ENCODE results near the gene ANO9.

ANO9 gene

DNA sequence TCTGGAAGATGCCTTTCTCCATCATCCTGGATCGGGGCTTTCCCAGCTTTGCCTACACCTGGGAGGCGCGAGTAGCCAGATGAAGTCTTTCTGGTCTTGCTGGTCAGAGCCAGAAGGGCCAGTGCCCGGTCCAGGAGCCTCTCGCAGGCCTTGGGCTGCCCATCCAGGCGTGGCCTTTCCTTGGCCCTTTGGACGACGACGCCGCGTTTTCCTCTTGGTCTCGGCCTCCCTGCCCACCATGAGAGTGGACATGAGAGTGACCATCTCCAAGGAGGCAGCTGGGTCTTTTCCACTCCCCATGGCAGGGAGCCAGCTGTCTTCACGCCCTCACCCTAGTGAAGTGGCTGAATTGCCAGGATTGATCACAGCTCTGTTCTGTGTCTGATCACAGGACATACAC lies 11.8 kb upstream of the ANO9 start:
- no peak overlapping the region for H3K4me3 ChIP-seq (ENCODE audit: low read depth, low read length)
- no peak overlapping the region for H2BK5ac ChIP-seq (ENCODE audit: low read depth, low read length, poor library complexity)
- no peak overlapping the region for H2BK120ac ChIP-seq (ENCODE audit: insufficient read depth, low read length, poor library complexity)
- no peak overlapping the region for H4K91ac ChIP-seq (ENCODE audit: low read depth, low read length)
- H3K4me1 ChIP-seq (ENCODE audit: control insufficient read depth in 1 of 2, insufficient read depth in 2 of 2, low read length in 2 of 2), result peaks cover 12 to 15% of the 10 kb centered on the region in 2 experiments
- H3K27me3 ChIP-seq (ENCODE audit: insufficient read depth, low read length), result no peaks in the 10 kb centered on the region
- no peak overlapping the region for H2BK12ac ChIP-seq (ENCODE audit: low read length)
- H3K9ac ChIP-seq (ENCODE audit: low read length), result no peak overlapping the region
- no peak overlapping the region for H3K27ac ChIP-seq (ENCODE audit: low read depth, low read length)
- no CpG with 5 or more reads among the region's 13 CpGs for WGBS (ENCODE audit: extremely low coverage, insufficient coverage, insufficient read length)
- H3K14ac ChIP-seq (ENCODE audit: low read length), result no peak overlapping the region
- H4K8ac ChIP-seq (ENCODE audit: low read depth, low read length), result no peak overlapping the region
- H3K23ac ChIP-seq (ENCODE audit: low read length), result no peak overlapping the region
- H3K79me2 ChIP-seq (ENCODE audit: control insufficient read depth, insufficient read depth, low read length, poor library complexity), result peaks cover 16% of the 10 kb centered on the region
- H3K4me2 ChIP-seq (ENCODE audit: low read length), result no peak overlapping the region
- no peak overlapping the region for H2AK5ac ChIP-seq (ENCODE audit: low read length)
- no peak overlapping the region for H2AFZ ChIP-seq (ENCODE audit: insufficient read depth, low read length, poor library complexity)
- H4K12ac ChIP-seq (ENCODE audit: low read depth, low read length), result no peak overlapping the region
- peaks cover 10% of the 10 kb centered on the region for H3K79me1 ChIP-seq (ENCODE audit: low read length)
- H3K36me3 ChIP-seq (ENCODE audit: control insufficient read depth in 1 of 2, insufficient read depth in 2 of 2, low read length in 2 of 2), result peaks cover 28 to 35% of the 10 kb centered on the region in 2 experiments
- H3K9me3 ChIP-seq (ENCODE audit: insufficient read depth, low read depth, low read length), result peaks cover 3% of the 10 kb centered on the region
- no peak overlapping the region for H3K4ac ChIP-seq (ENCODE audit: low read depth, low read length)
- H3K18ac ChIP-seq (ENCODE audit: low read length), result no peak overlapping the region
- DNase-seq, result no peak

DNA sequence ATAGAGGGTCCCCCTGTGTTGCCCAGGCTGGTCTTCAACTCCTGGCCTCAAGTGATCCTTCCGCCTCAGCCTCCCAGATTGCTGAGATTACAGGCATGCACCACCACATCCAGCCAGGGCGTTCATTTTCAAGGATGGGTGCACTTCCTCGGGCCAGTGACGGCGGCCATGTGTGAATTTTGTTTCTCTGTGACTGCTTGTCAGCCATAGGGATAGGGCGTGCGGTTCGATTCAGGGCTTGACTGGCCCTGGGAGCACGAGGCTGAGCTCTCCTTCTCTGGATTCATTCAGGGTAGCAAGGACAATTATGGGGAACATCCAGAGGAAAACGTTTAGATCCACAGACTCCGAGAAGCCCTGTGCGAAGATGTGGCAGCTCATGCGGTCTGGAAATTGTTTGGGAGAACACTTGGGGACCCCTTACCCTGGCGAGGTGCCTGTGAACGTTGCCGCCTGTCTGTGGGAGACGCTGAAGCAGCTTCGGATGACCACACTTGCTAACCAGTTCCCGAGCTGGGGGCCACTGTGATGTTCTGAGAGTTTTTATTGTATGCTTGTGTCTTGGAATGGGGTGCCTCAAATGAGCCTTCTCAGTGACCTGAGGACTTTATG lies 11.2 kb upstream of the ANO9 start:
- H3K27me3 ChIP-seq (ENCODE audit: insufficient read depth, low read length), result no peaks in the 10 kb centered on the region
- DNase-seq, result no peak

DNA sequence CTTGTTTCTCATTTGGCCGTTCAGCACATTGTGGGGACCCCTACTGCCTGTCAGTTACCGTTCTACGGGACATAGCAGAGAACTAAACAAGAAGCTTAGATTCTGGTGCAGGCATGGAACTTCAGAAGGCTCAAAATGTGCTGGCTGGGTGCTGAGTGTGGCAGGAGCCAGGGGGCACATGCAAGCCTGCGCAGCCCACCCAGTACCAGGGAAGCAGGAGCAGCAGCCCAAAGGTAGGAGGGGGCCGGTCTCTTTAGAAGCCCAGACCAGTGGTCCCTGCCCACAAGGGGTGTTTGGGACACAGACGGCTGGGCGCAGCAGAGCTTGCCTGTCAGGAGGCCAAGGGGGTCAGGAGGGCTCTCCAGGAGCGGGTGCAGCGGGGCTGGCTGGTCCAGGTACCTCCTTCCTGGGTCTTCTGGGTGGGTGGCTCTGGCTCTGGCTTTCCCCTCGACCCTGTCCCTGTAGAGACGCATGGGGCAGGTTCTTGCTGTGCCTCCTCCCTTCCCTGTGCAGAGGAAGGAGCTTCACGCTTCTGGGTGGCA lies 10.5 kb upstream of the ANO9 start:
- Histone ChIP-seq H3K14ac (ENCODE audit: low read length) (no peak overlapping the region), H3K18ac (ENCODE audit: low read length) (no peak overlapping the region), H2BK5ac (ENCODE audit: low read depth, low read length, poor library complexity) (no peak overlapping the region), H3K79me1 (ENCODE audit: low read length) (peaks cover 16% of the 10 kb centered on the region), H3K4me3 (ENCODE audit: low read depth, low read length) (no peak overlapping the region), H3K9me3 (ENCODE audit: insufficient read depth, low read depth, low read length) (peaks cover 3% of the 10 kb centered on the region), H3K79me2 (ENCODE audit: control insufficient read depth, insufficient read depth, low read length, poor library complexity) (peaks cover 18% of the 10 kb centered on the region), H2BK12ac (ENCODE audit: low read length) (no peak overlapping the region), H3K36me3 (ENCODE audit: control insufficient read depth in 1 of 2, insufficient read depth in 2 of 2, low read length in 2 of 2) (peaks cover 27 to 33% of the 10 kb centered on the region in 2 experiments), H3K9ac (ENCODE audit: low read length) (no peak overlapping the region), H4K12ac (ENCODE audit: low read depth, low read length) (no peak overlapping the region), H3K4me2 (ENCODE audit: low read length) (no peak overlapping the region), H3K4me1 (ENCODE audit: control insufficient read depth in 1 of 2, insufficient read depth in 2 of 2, low read length in 2 of 2) (peaks cover 14 to 19% of the 10 kb centered on the region in 2 experiments), H4K8ac (ENCODE audit: low read depth, low read length) (no peak overlapping the region), H2AK5ac (ENCODE audit: low read length) (no peak overlapping the region), H3K23ac (ENCODE audit: low read length) (no peak overlapping the region), H2AFZ (ENCODE audit: insufficient read depth, low read length, poor library complexity) (no peak overlapping the region), H2BK120ac (ENCODE audit: insufficient read depth, low read length, poor library complexity) (no peak overlapping the region), H3K27me3 (ENCODE audit: insufficient read depth, low read length) (no peaks in the 10 kb centered on the region), H4K91ac (ENCODE audit: low read depth, low read length) (no peak overlapping the region), H3K27ac (ENCODE audit: low read depth, low read length) (no peak overlapping the region), H3K4ac (ENCODE audit: low read depth, low read length) (no peak overlapping the region)
- no peak for DNase-seq
- no CpG with 5 or more reads among the region's 12 CpGs for WGBS (ENCODE audit: extremely low coverage, insufficient coverage, insufficient read length)

More for the DNA sequence above, 11.2 kb upstream of the ANO9 start:
- peaks cover 28 to 35% of the 10 kb centered on the region in 2 experiments for H3K36me3 ChIP-seq (ENCODE audit: control insufficient read depth in 1 of 2, insufficient read depth in 2 of 2, low read length in 2 of 2)
- H3K27ac ChIP-seq (ENCODE audit: low read depth, low read length), result no peak overlapping the region
- H3K79me1 ChIP-seq (ENCODE audit: low read length), result peaks cover 14% of the 10 kb centered on the region
- H3K18ac ChIP-seq (ENCODE audit: low read length), result no peak overlapping the region
- no peak overlapping the region for H2BK5ac ChIP-seq (ENCODE audit: low read depth, low read length, poor library complexity)
- no peak overlapping the region for H2AFZ ChIP-seq (ENCODE audit: insufficient read depth, low read length, poor library complexity)
- no peak overlapping the region for H3K23ac ChIP-seq (ENCODE audit: low read length)
- no peak overlapping the region for H3K9ac ChIP-seq (ENCODE audit: low read length)
- no peak overlapping the region for H2AK5ac ChIP-seq (ENCODE audit: low read length)
- no peak overlapping the region for H3K4me3 ChIP-seq (ENCODE audit: low read depth, low read length)
- H3K4ac ChIP-seq (ENCODE audit: low read depth, low read length), result no peak overlapping the region
- H3K4me1 ChIP-seq (ENCODE audit: control insufficient read depth in 1 of 2, insufficient read depth in 2 of 2, low read length in 2 of 2), result peaks cover 14 to 17% of the 10 kb centered on the region in 2 experiments
- H3K14ac ChIP-seq (ENCODE audit: low read length), result no peak overlapping the region
- H2BK12ac ChIP-seq (ENCODE audit: low read length), result no peak overlapping the region
- no CpG with 5 or more reads among the region's 19 CpGs for WGBS (ENCODE audit: extremely low coverage, insufficient coverage, insufficient read length)
- no peak overlapping the region for H4K91ac ChIP-seq (ENCODE audit: low read depth, low read length)
- no peak overlapping the region for H2BK120ac ChIP-seq (ENCODE audit: insufficient read depth, low read length, poor library complexity)
- no peak overlapping the region for H4K8ac ChIP-seq (ENCODE audit: low read depth, low read length)
- peaks cover 18% of the 10 kb centered on the region for H3K79me2 ChIP-seq (ENCODE audit: control insufficient read depth, insufficient read depth, low read length, poor library complexity)
- peaks cover 3% of the 10 kb centered on the region for H3K9me3 ChIP-seq (ENCODE audit: insufficient read depth, low read depth, low read length)
- no peak overlapping the region for H3K4me2 ChIP-seq (ENCODE audit: low read length)
- H4K12ac ChIP-seq (ENCODE audit: low read depth, low read length), result no peak overlapping the region

DNA sequence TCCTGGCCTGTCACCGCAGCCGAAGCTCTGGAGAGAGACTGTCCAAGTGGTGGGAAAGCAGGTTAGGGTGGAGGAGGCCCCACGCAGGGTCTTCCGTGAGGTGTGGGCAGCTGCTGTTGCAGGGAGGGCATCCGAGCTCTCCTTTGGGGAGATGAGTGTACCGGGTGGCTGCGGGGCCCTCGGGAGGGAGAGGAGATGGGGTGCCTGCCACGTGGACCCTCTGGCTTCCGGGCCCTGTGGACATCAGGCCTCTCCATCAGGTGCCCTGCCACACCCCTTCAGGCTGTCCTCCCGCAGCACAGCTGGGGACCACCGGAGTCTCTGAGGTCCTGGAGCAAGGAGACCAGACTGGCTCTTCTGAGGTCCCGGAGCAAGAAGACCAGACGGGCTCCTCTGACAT lies 9.9 kb upstream of the ANO9 start:
- Histone ChIP-seq H3K4me3 (ENCODE audit: low read depth, low read length) (no peak overlapping the region), H3K4me1 (ENCODE audit: control insufficient read depth in 1 of 2, insufficient read depth in 2 of 2, low read length in 2 of 2) (peaks cover 17 to 21% of the 10 kb centered on the region in 2 experiments), H3K36me3 (ENCODE audit: control insufficient read depth in 1 of 2, insufficient read depth in 2 of 2, low read length in 2 of 2) (peaks cover 23 to 30% of the 10 kb centered on the region in 2 experiments), H3K14ac (ENCODE audit: low read length) (no peak overlapping the region), H3K9ac (ENCODE audit: low read length) (no peak overlapping the region), H2BK5ac (ENCODE audit: low read depth, low read length, poor library complexity) (no peak overlapping the region), H4K91ac (ENCODE audit: low read depth, low read length) (no peak overlapping the region), H2BK12ac (ENCODE audit: low read length) (no peak overlapping the region), H4K12ac (ENCODE audit: low read depth, low read length) (no peak overlapping the region), H2AFZ (ENCODE audit: insufficient read depth, low read length, poor library complexity) (no peak overlapping the region), H3K4me2 (ENCODE audit: low read length) (no peak overlapping the region), H3K27ac (ENCODE audit: low read depth, low read length) (no peak overlapping the region), H3K9me3 (ENCODE audit: insufficient read depth, low read depth, low read length) (peaks cover 3% of the 10 kb centered on the region), H3K23ac (ENCODE audit: low read length) (no peak overlapping the region), H4K8ac (ENCODE audit: low read depth, low read length) (no peak overlapping the region), H3K18ac (ENCODE audit: low read length) (no peak overlapping the region), H3K4ac (ENCODE audit: low read depth, low read length) (peak overlapping the region; percentile 35), H2BK120ac (ENCODE audit: insufficient read depth, low read length, poor library complexity) (no peak overlapping the region), H3K27me3 (ENCODE audit: insufficient read depth, low read length) (no peaks in the 10 kb centered on the region), H3K79me2 (ENCODE audit: control insufficient read depth, insufficient read depth, low read length, poor library complexity) (peaks cover 18% of the 10 kb centered on the region), H3K79me1 (ENCODE audit: low read length) (peaks cover 16% of the 10 kb centered on the region), H2AK5ac (ENCODE audit: low read length) (no peak overlapping the region)
- no CpG with 5 or more reads among the region's 14 CpGs for WGBS (ENCODE audit: extremely low coverage, insufficient coverage, insufficient read length)
- no peak for DNase-seq
